B cell (primary cell): Measurements from ENCODE around the gene SLC4A2. TPM values are rescaled to one million over a fixed set of nuclear protein-coding genes. Genes with fewer than 3 reads are reported as not detected.

Source experiments
- ATAC-seq: fragments of 200-7000 bp; cut with Tn5 transposase; one replicate; pipeline ENCODE4 v1.10.0; 2021; ENCODE audit warnings: low read depth, mild to moderate bottlenecking, moderate number of reproducible peaks, moderate library complexity
- CTCF ChIA-PET: fragments of 350-600 bp; sonication (Branson Sonifier 250); formaldehyde crosslinking; loops from one replicate; lab custom pipeline; 2021; ENCODE audit warnings: antibody characterized with exemption, inconsistent platforms; lab: Charles Lee
- POLR2A ChIA-PET: fragments of 350-600 bp; sonication (Branson Sonifier 250); formaldehyde crosslinking; loops from one replicate; lab custom pipeline; 2021; ENCODE audit warnings: antibody characterized with exemption; lab: Charles Lee
- DNase-seq: peaks from one replicate; pipeline ENCODE4 v3.0.0; 2013
- H2AFZ ChIP-seq: 2 replicates; pipeline ENCODE4 v1.6.1; 2012; ENCODE audit warnings: mild to moderate bottlenecking, low read depth, low read length; ENCODE audit not compliant: insufficient read depth, poor library complexity, severe bottlenecking
- H3K27ac ChIP-seq, 2 donors: 1 replicate in 1 of 2; 2 replicates in 1 of 2; pipeline ENCODE4 v1.5.1; 2012 to 2013; ENCODE audit warnings: low read length in 2 of 2, mild to moderate bottlenecking in 2 of 2, moderate library complexity in 1 of 2
- H3K27me3 ChIP-seq, 4 experiments: fragments of 200-600 bp in 1 of 4; sonication (generic) in 1 of 4; replicated peaks in 1 of 4; 1 replicate in 2 of 4; 2 replicates in 2 of 4; pipeline versions ENCODE4 v1.6.1 to v1.7.0; 2013 to 2016; ENCODE audit warnings: low read length in 3 of 4, mild to moderate bottlenecking in 2 of 4, mixed read lengths in 1 of 4, moderate library complexity in 1 of 4; ENCODE audit not compliant: insufficient read depth in 4 of 4, control insufficient read depth in 3 of 4; ENCODE audit errors: control extremely low read depth in 1 of 4
- H3K36me3 ChIP-seq, 2 experiments: replicated peaks in 1 of 2; 1 replicate in 1 of 2; 2 replicates in 1 of 2; pipeline versions ENCODE4 v1.6.1 to v1.7.1; 2013; ENCODE audit warnings: low read length in 1 of 2; ENCODE audit not compliant: insufficient read depth in 2 of 2, control insufficient read depth in 1 of 2; ENCODE audit errors: control extremely low read depth in 1 of 2, extremely low read depth in 1 of 2
- H3K4me1 ChIP-seq, 2 donors: fragments of 200-600 bp in 1 of 2; sonication (generic) in 1 of 2; 1 replicate in 1 of 2; 2 replicates in 1 of 2; pipeline versions ENCODE4 v1.5.1 to v1.6.1; 2013 to 2017; ENCODE audit warnings: low read length in 2 of 2; ENCODE audit not compliant: control insufficient read depth in 2 of 2, insufficient read depth in 2 of 2
- H3K4me2 ChIP-seq: replicated peaks from 2 replicates; pipeline ENCODE3; 2012; ENCODE audit warnings: mild to moderate bottlenecking, low read depth, low read length; ENCODE audit not compliant: poor library complexity, severe bottlenecking
- H3K4me3 ChIP-seq, 5 experiments: fragments of 200-600 bp in 1 of 5; sonication (generic) in 1 of 5; 1 replicate in 3 of 5; 2 replicates in 2 of 5; pipeline versions ENCODE4 v1.5.1 to v1.7.0; 2011 to 2016; ENCODE audit warnings: low read length in 4 of 5, mild to moderate bottlenecking in 4 of 5, low read depth in 2 of 5, control low read depth in 1 of 5, moderate library complexity in 1 of 5; ENCODE audit not compliant: insufficient read depth in 1 of 5; ENCODE audit errors: control extremely low read depth in 1 of 5, extremely low read depth in 1 of 5
- H3K79me2 ChIP-seq: fragments of 200-600 bp; sonication (generic); one replicate; pipeline ENCODE4 v1.6.0; 2016; ENCODE audit warnings: low read length; ENCODE audit not compliant: control insufficient read depth, insufficient read depth
- H3K9ac ChIP-seq: fragments of 200-600 bp; sonication (generic); 2 replicates; pipeline ENCODE4 v1.6.1; 2017; ENCODE audit warnings: mild to moderate bottlenecking, low read length, moderate library complexity
- H3K9me3 ChIP-seq, 3 donors: one replicate each; pipeline versions ENCODE4 v1.6.1 to v1.7.1; 2013; ENCODE audit warnings: low read length in 2 of 3; ENCODE audit not compliant: control insufficient read depth in 2 of 3, insufficient read depth in 1 of 3; ENCODE audit errors: control extremely low read depth in 1 of 3
- H4K20me1 ChIP-seq: 2 replicates; pipeline ENCODE4 v1.6.0; 2012; ENCODE audit warnings: mild to moderate bottlenecking, low read length; ENCODE audit not compliant: insufficient read depth, control insufficient read depth, poor library complexity, severe bottlenecking
- H3K27ac Mint-ChIP-seq: one replicate; pipeline ENCODE4 v1.8.0; 2021; ENCODE audit warnings: mixed read lengths
- H3K27me3 Mint-ChIP-seq: one replicate; pipeline ENCODE4 v1.8.0; 2021; ENCODE audit warnings: mixed read lengths
- H3K4me1 Mint-ChIP-seq: one replicate; pipeline ENCODE4 v1.8.0; 2021; ENCODE audit warnings: mixed read lengths
- H3K4me3 Mint-ChIP-seq: one replicate; pipeline ENCODE4 v1.8.0; 2021; ENCODE audit warnings: mixed read lengths
- H3K9me3 Mint-ChIP-seq: one replicate; pipeline ENCODE4 v1.8.0; 2022; ENCODE audit warnings: mixed read lengths; ENCODE audit not compliant: insufficient read depth
- CTCF ChIP-seq: fragments of 200-600 bp; IDR thresholded peaks from one replicate; pipeline ENCODE4 v1.8.0; 2022; ENCODE audit warnings: antibody characterized with exemption, mild to moderate bottlenecking
- EZH2 ChIP-seq: IDR thresholded peaks from 2 replicates; pipeline ENCODE4 v1.6.1; 2012; ENCODE audit warnings: borderline replicate concordance, low read depth, mild to moderate bottlenecking, moderate library complexity, low read length; ENCODE audit not compliant: insufficient read depth, poor library complexity, severe bottlenecking
- WGBS: methylation state at CpG from one replicate; pipeline ENCODE4 v1.1.5; 2013; ENCODE audit warnings: missing lambda C conversion rate; ENCODE audit not compliant: insufficient coverage; 5-methylcytosine and 5-hydroxymethylcytosine counted together
- intact Hi-C: fragments of 100-400 bp; cut with micrococcal nuclease; formaldehyde crosslinking; loops from one replicate; pipeline ENCODE4 v1.10.0; 2022
- polyA plus RNA-seq: library from polyadenylated mRNA; depleted of rRNA; stranded (reverse); fragments of >200 nt; gene quantifications from 2 replicates; pipeline ENCODE4 v1.2.3, GENCODE V29; 2012
- total RNA-seq, 2 donors: library from RNA; stranded (reverse); fragments of 120-200 nt in 1 of 2; gene quantifications; 1 replicate in 1 of 2; 2 replicates in 1 of 2; pipeline versions ENCODE4 v1.2.3 to v1.2.4, GENCODE V29; 2013 to 2022

Gene SLC4A2
- total and polyA plus RNA-seq, 2 donors (not counting 1 experiment from before 2014, with no cell fraction given) = 82.8 to 113 TPM

GRCh38 chr7:151073990-151074389 lies 14.6 kb downstream of the SLC4A2 start:
- Histone ChIP-seq H3K79me2 (no peaks in the 10 kb centered on the region), H3K4me2 (no peak overlapping the region), H3K36me3 (peaks cover 0 to 32% of the 10 kb centered on the region in 2 experiments), H4K20me1 (no peaks in the 10 kb centered on the region), H3K27me3 (no peaks in the 10 kb centered on the region), H3K27ac (no peak overlapping the region), H3K4me1 (peaks cover 0 to 6% of the 10 kb centered on the region in 2 donors), H2AFZ (no peak overlapping the region), H3K9ac (no peak overlapping the region), H3K9me3 (no peaks in the 10 kb centered on the region), H3K4me3 (no peak overlapping the region)
- TF ChIP-seq CTCF = no peak
- no peak for TF ChIP-seq EZH2
- Mint-ChIP-seq H3K27me3 (no peaks in the 10 kb centered on the region), H3K4me3 (no peak overlapping the region), H3K27ac (no peak overlapping the region), H3K4me1 (peaks cover 9% of the 10 kb centered on the region), H3K9me3 (no peaks in the 10 kb centered on the region)
- ATAC-seq = no peak
- CTCF ChIA-PET = no interaction called here
- DNase-seq = no peak
- WGBS = 91% methylated on average over 13 of the region's 17 CpGs
- intact Hi-C loops = no loop called here
- POLR2A ChIA-PET = no interaction called here

- no peak for DNase-seq
- Mint-ChIP-seq H3K27me3 (no peaks in the 10 kb centered on the region), H3K4me1 (peaks cover 16% of the 10 kb centered on the region), H3K27ac (no peak overlapping the region), H3K4me3 (no peak overlapping the region), H3K9me3 (no peaks in the 10 kb centered on the region)
- no peak overlapping the region for H3K4me3 ChIP-seq
- 97% methylated on average over 26 of the region's 26 CpGs for WGBS
- no peak overlapping the region for H3K9ac ChIP-seq
- no peak overlapping the region for H3K4me2 ChIP-seq
- CTCF ChIA-PET = no interaction called here
- H3K9me3 ChIP-seq = no peaks in the 10 kb centered on the region
- intact Hi-C loops = no loop called here
- peaks cover 7% of the 10 kb centered on the region for H4K20me1 ChIP-seq
- TF ChIP-seq CTCF = no peak
- H2AFZ ChIP-seq = no peak overlapping the region
- no peaks in the 10 kb centered on the region for H3K27me3 ChIP-seq
- peaks cover 9% of the 10 kb centered on the region for H3K79me2 ChIP-seq
- peaks cover 9 to 17% of the 10 kb centered on the region in 2 donors for H3K4me1 ChIP-seq
- H3K27ac ChIP-seq = no peak overlapping the region
- POLR2A ChIA-PET = no interaction called here
- H3K36me3 ChIP-seq = peaks cover 0 to 29% of the 10 kb centered on the region in 2 experiments
- no peak for ATAC-seq
Observed at GRCh38 chr7:151074817-151075661, 15.7 kb downstream of the SLC4A2 start.
